ENCODE measurements around the gene NPTXR.

The NPTXR gene

DNA sequence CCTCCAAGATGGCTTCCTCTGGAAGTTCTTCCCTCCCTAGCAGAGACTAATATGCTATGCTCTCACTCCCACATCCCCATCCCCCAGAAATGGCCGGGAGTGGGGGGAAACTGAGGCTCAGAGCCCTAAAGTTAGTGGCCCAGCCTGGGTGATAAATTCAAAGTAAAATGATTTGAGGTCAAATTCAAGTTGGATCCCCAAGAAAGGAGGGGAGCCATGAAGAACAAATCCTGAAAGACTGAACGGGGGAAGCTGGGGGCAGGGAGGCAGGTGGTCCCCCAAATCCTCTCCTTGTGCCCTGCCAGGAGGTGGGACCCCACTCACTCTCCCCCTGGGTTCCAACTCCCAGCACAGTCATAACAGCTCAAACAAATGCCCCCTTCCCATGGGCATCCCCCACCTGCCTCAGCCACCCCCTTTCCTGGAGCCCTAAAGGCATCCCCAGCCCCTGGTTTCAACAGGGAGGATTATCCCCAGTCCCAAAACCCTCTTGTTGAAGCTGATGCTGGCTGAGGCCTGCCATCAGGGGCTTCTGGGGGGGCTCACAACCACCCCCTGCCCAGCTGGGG lies 27.0 kb upstream of the NPTXR start:
- peaks cover 43% of the 10 kb centered on the region for H3K79me2 ChIP-seq (ENCODE audit: control insufficient read depth, low read length)
- peak overlapping the region; percentile 84 for H3K4me3 ChIP-seq (ENCODE audit: low read length)
- H3K4me1 ChIP-seq (ENCODE audit: control insufficient read depth, low read length): peaks cover 45% of the 10 kb centered on the region
- TF ChIP-seq, protein P1, sequence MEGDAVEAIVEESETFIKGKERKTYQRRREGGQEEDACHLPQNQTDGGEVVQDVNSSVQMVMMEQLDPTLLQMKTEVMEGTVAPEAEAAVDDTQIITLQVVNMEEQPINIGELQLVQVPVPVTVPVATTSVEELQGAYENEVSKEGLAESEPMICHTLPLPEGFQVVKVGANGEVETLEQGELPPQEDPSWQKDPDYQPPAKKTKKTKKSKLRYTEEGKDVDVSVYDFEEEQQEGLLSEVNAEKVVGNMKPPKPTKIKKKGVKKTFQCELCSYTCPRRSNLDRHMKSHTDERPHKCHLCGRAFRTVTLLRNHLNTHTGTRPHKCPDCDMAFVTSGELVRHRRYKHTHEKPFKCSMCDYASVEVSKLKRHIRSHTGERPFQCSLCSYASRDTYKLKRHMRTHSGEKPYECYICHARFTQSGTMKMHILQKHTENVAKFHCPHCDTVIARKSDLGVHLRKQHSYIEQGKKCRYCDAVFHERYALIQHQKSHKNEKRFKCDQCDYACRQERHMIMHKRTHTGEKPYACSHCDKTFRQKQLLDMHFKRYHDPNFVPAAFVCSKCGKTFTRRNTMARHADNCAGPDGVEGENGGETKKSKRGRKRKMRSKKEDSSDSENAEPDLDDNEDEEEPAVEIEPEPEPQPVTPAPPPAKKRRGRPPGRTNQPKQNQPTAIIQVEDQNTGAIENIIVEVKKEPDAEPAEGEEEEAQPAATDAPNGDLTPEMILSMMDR (IDR thresholded peaks at IDR 0.05; ENCODE audit: low read depth, low read length, poor library complexity, severe bottlenecking): no peak
- H3K27ac ChIP-seq (ENCODE audit: low read depth, low read length): peak overlapping the region; percentile 67
- H3F3A ChIP-seq (ENCODE audit: control insufficient read depth, insufficient read depth): peaks cover 7% of the 10 kb centered on the region
- H3K9me3 ChIP-seq (ENCODE audit: control insufficient read depth, insufficient read depth, low read length): no peaks in the 10 kb centered on the region
- H3K9me2 ChIP-seq (replicated peaks; ENCODE audit: control insufficient read depth, low read length): no peaks in the 10 kb centered on the region
- peaks cover 47% of the 10 kb centered on the region for H3K36me3 ChIP-seq (ENCODE audit: control insufficient read depth, low read length)
- peaks cover 29% of the 10 kb centered on the region for H3K27me3 ChIP-seq (ENCODE audit: control insufficient read depth, low read length)
- H4K20me1 ChIP-seq (ENCODE audit: control insufficient read depth, insufficient read depth, low read depth, low read length): peaks cover 18% of the 10 kb centered on the region
- H3K4me2 ChIP-seq (ENCODE audit: low read length): peak overlapping the region; percentile 89

DNA sequence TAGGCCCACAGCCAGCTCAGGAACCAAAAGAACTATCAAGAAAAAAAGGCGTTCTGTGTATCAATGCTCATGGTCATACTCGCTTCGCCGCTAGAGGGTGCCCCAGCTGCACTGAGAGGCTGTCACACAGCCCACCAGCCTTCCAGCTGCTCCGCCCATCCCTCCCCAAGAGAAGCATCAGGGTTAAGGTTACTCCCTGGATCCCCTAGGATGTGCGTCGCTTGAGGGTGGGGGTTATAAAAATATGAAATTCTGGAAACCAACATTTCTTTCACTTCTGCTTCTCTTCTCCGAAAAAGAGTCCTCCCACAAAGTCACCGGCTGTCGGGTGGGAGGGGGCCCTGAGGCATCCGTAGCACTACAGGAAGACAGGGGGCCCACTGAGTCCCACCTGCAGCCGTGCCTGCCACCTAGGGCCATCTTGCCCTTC lies 26.5 kb upstream of the NPTXR start:
- TF ChIP-seq EZH2phosphoT487 (IDR thresholded peaks at IDR 0.05; ENCODE audit: borderline replicate concordance, low read length): no peak
- TF ChIP-seq, protein P1 (IDR thresholded peaks at IDR 0.05; ENCODE audit: low read depth, low read length, poor library complexity, severe bottlenecking): peak; percentile 93
- H3K4me3 ChIP-seq (ENCODE audit: low read length): peak overlapping the region; percentile 84
- H3K27me3 ChIP-seq (ENCODE audit: control insufficient read depth, low read length): peaks cover 27% of the 10 kb centered on the region
- H3K9me3 ChIP-seq (ENCODE audit: control insufficient read depth, insufficient read depth, low read length): no peaks in the 10 kb centered on the region
- H3K79me2 ChIP-seq (ENCODE audit: control insufficient read depth, low read length): peaks cover 43% of the 10 kb centered on the region
- H3K4me2 ChIP-seq (ENCODE audit: low read length): peak overlapping the region; percentile 89
- peaks cover 53% of the 10 kb centered on the region for H3K36me3 ChIP-seq (ENCODE audit: control insufficient read depth, low read length)
- no peaks in the 10 kb centered on the region for H3K9me2 ChIP-seq (replicated peaks; ENCODE audit: control insufficient read depth, low read length)
- H3K4me1 ChIP-seq (ENCODE audit: control insufficient read depth, low read length): peaks cover 45% of the 10 kb centered on the region
- peaks cover 18% of the 10 kb centered on the region for H4K20me1 ChIP-seq (ENCODE audit: control insufficient read depth, insufficient read depth, low read depth, low read length)
- H3F3A ChIP-seq (ENCODE audit: control insufficient read depth, insufficient read depth): peaks cover 7% of the 10 kb centered on the region
- H3K27ac ChIP-seq (ENCODE audit: low read depth, low read length): peak overlapping the region; percentile 67

DNA sequence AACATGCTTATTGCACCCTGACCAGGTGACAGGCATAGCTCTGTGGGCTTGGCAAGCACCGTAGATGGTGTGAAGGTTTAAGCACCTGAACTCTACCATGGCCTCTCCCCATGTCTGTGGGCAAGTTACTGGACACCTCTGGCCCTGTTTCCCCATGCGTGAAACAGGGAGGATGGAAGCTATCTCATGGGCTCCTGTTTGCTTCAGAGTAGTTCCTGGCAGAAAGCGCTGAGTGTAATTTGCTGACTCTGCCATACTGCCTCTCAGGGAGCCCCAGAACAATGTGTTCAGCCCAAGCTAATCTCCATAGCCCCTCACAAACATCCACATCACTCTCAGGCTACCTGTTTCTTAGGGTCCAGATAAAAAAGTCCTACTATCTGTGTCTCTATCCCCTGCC lies 25.8 kb upstream of the NPTXR start:
- peaks cover 59% of the 10 kb centered on the region for H3K36me3 ChIP-seq (ENCODE audit: control insufficient read depth, low read length)
- H3K27ac ChIP-seq (ENCODE audit: low read depth, low read length): peak overlapping the region; percentile 22; the same call in 1 of the 2 replicates
- H4K20me1 ChIP-seq (ENCODE audit: control insufficient read depth, insufficient read depth, low read depth, low read length): peaks cover 18% of the 10 kb centered on the region
- peaks cover 45% of the 10 kb centered on the region for H3K4me1 ChIP-seq (ENCODE audit: control insufficient read depth, low read length)
- peak overlapping the region; percentile 89 for H3K4me2 ChIP-seq (ENCODE audit: low read length)
- no peak for TF ChIP-seq EZH2phosphoT487 (IDR thresholded peaks at IDR 0.05; ENCODE audit: borderline replicate concordance, low read length)
- TF ChIP-seq, protein P1 (IDR thresholded peaks at IDR 0.05; ENCODE audit: low read depth, low read length, poor library complexity, severe bottlenecking): no peak
- H3K27me3 ChIP-seq (ENCODE audit: control insufficient read depth, low read length): peaks cover 21% of the 10 kb centered on the region
- peak overlapping the region; percentile 84 for H3K4me3 ChIP-seq (ENCODE audit: low read length)
- no peaks in the 10 kb centered on the region for H3K9me3 ChIP-seq (ENCODE audit: control insufficient read depth, insufficient read depth, low read length)
- no peaks in the 10 kb centered on the region for H3K9me2 ChIP-seq (replicated peaks; ENCODE audit: control insufficient read depth, low read length)
- H3K79me2 ChIP-seq (ENCODE audit: control insufficient read depth, low read length): peaks cover 43% of the 10 kb centered on the region
- peaks cover 7% of the 10 kb centered on the region for H3F3A ChIP-seq (ENCODE audit: control insufficient read depth, insufficient read depth)
